ENCODE measurements around the gene KCNQ1. TPM values are rescaled to one million over a fixed set of nuclear protein-coding genes. Genes with fewer than 3 reads are reported as not detected.

KCNQ1 gene
- total RNA-seq, 1 experiment from 2014 or later, result 9.2 TPM

DNA sequence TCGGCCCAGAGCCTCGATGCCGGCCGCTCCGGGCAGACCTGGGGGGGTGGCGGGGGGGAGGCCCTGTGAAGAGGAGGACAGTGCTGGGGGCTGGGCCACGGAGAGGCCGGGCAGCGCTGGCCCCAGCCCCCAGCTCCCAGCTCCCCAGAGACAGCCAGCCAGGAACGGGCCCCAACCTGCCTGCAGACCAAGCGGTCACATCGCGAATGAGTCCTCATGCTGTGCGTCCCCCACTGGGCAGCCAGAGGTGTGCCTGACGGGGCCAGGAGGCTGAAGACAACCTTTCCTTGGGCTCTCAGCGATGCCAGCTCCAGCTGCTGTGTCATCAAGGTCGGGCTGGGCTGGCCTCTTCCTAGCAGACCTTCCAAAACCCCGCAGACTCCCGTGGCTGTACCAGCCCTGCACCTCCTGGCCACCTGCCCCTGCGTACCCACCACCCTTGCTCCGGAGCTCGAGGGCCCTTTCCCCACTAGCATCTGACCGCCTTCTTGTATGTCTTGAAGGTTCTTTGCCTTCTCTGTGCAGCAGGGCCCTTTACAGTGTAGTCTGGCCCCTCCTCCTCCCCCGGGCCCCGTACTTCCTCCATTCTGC lies 352.4 kb downstream of the KCNQ1 start:
- intact Hi-C loops (cut with micrococcal nuclease; ENCODE audit: unreplicated experiment), result no loop called here

DNA sequence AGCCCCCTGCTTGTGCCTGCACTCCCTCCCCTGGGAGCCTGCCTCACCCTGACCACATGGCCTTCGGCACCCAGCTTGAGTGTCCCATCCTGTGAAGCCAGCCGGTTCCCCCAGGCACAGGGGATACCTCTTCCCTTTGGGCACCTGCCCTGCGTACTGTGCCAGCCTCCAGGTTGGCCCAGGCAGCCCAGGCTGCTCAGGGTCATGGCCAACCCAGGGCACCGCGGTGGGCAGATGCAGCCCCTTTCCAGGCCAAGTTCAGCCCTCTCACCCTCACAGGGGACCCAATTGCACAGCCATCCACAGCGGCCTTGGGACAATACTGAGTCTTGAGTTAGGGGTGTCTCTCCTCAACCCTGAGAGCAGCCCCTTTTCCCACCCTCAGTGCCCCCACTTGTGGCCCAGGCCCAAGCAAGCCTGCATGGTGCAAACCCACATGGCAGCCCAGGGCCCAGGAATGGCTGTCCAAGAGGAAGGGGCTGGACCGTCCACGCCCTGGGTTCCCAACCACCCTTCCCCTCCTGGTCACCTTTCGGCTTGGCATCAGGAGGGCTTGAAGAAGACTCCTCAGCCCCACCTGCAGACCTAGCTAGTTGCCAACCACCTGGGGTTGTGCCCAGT lies 353.0 kb downstream of the KCNQ1 start:
- CTCF ChIA-PET, result no interaction called here
- H3K9me3 Mint-ChIP-seq (ENCODE audit: low read depth, unreplicated experiment), result peaks cover 6% of the 10 kb centered on the region
- no peak overlapping the region for H3K27ac Mint-ChIP-seq (ENCODE audit: unreplicated experiment)
- intact Hi-C loops (cut with micrococcal nuclease; ENCODE audit: unreplicated experiment), result no loop called here
- TF ChIP-seq, protein P1, sequence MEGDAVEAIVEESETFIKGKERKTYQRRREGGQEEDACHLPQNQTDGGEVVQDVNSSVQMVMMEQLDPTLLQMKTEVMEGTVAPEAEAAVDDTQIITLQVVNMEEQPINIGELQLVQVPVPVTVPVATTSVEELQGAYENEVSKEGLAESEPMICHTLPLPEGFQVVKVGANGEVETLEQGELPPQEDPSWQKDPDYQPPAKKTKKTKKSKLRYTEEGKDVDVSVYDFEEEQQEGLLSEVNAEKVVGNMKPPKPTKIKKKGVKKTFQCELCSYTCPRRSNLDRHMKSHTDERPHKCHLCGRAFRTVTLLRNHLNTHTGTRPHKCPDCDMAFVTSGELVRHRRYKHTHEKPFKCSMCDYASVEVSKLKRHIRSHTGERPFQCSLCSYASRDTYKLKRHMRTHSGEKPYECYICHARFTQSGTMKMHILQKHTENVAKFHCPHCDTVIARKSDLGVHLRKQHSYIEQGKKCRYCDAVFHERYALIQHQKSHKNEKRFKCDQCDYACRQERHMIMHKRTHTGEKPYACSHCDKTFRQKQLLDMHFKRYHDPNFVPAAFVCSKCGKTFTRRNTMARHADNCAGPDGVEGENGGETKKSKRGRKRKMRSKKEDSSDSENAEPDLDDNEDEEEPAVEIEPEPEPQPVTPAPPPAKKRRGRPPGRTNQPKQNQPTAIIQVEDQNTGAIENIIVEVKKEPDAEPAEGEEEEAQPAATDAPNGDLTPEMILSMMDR (IDR thresholded peaks at IDR 0.05; ENCODE audit: unreplicated experiment), result no peak
- no TSS peak for BruUV-seq (replicated peaks)
- H3K4me3 Mint-ChIP-seq (ENCODE audit: low read depth, unreplicated experiment), result no peak overlapping the region
- H3K27me3 Mint-ChIP-seq (ENCODE audit: unreplicated experiment), result peaks cover 43% of the 10 kb centered on the region
- H3K4me1 Mint-ChIP-seq (ENCODE audit: low read depth, unreplicated experiment), result no peaks in the 10 kb centered on the region
- DNase-seq, result no peak
- H3K36me3 Mint-ChIP-seq (ENCODE audit: insufficient read depth, unreplicated experiment), result no peaks in the 10 kb centered on the region

More for the DNA sequence above, 352.4 kb downstream of the KCNQ1 start:
- BruUV-seq (replicated peaks), result no TSS peak
- Mint-ChIP-seq H3K9me3 (ENCODE audit: low read depth, unreplicated experiment) (peaks cover 6% of the 10 kb centered on the region), H3K36me3 (ENCODE audit: insufficient read depth, unreplicated experiment) (no peaks in the 10 kb centered on the region), H3K27ac (ENCODE audit: unreplicated experiment) (no peak overlapping the region), H3K4me1 (ENCODE audit: low read depth, unreplicated experiment) (no peaks in the 10 kb centered on the region), H3K27me3 (ENCODE audit: unreplicated experiment) (peaks cover 50% of the 10 kb centered on the region), H3K4me3 (ENCODE audit: low read depth, unreplicated experiment) (no peak overlapping the region)
- no peak for DNase-seq
- CTCF ChIA-PET, result no interaction called here
- TF ChIP-seq, protein P1 (IDR thresholded peaks at IDR 0.05; ENCODE audit: unreplicated experiment), result no peak

DNA sequence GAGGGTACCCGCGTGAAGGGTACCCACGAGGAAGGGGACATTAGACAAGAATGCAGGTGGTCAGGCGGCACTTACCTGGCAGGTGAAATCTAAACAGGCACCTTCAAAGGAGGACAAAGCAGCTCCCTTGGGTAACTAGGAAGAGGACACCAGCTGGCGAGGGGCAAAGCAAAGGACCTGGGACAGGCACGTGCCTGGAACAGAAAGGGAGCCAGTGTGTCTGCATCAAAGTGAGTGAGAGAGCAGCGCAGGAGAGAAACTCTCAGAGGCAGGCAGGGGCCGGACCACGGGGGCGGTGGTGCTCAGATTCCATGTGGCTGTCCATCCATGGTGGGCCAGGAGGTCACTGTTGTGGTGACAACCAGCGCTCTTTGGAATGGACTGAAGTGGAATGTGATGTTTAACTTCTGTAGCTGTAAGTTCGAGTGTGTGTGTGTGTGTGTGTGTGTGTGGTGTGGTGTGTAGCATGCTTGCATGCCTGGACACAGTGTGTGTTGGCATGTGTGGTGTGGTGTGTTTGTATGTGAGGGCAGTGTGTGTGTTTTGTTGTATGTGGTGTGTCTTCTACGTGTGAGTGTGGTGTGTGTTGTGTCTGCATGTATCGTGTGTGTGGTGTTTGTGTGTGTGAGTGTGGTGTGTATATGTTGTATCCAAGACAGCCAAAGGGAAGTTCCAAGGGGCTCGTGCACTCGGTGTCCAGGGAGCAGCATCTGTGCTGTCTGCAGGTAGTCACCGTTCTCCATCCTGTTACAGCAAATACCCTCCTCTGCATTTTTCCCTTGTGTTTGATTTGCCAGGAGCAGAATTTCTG lies 354.3 kb downstream of the KCNQ1 start:
- Mint-ChIP-seq H3K9me3 (ENCODE audit: low read depth, unreplicated experiment) (peaks cover 6% of the 10 kb centered on the region), H3K36me3 (ENCODE audit: insufficient read depth, unreplicated experiment) (no peaks in the 10 kb centered on the region), H3K27me3 (ENCODE audit: unreplicated experiment) (peaks cover 32% of the 10 kb centered on the region), H3K4me1 (ENCODE audit: low read depth, unreplicated experiment) (no peaks in the 10 kb centered on the region), H3K4me3 (ENCODE audit: low read depth, unreplicated experiment) (no peak overlapping the region), H3K27ac (ENCODE audit: unreplicated experiment) (no peak overlapping the region)
- TF ChIP-seq, protein P1 (IDR thresholded peaks at IDR 0.05; ENCODE audit: unreplicated experiment), result no peak
- no peak for DNase-seq
- no TSS peak for BruUV-seq (replicated peaks)
- CTCF ChIA-PET, result interaction anchor here (0.6 kb wide), 1 partner anchor 96 kb away, joined by 3 read pairs; no protein-coding TSS in a partner anchor
- intact Hi-C loops (cut with micrococcal nuclease; ENCODE audit: unreplicated experiment), result no loop called here

DNA sequence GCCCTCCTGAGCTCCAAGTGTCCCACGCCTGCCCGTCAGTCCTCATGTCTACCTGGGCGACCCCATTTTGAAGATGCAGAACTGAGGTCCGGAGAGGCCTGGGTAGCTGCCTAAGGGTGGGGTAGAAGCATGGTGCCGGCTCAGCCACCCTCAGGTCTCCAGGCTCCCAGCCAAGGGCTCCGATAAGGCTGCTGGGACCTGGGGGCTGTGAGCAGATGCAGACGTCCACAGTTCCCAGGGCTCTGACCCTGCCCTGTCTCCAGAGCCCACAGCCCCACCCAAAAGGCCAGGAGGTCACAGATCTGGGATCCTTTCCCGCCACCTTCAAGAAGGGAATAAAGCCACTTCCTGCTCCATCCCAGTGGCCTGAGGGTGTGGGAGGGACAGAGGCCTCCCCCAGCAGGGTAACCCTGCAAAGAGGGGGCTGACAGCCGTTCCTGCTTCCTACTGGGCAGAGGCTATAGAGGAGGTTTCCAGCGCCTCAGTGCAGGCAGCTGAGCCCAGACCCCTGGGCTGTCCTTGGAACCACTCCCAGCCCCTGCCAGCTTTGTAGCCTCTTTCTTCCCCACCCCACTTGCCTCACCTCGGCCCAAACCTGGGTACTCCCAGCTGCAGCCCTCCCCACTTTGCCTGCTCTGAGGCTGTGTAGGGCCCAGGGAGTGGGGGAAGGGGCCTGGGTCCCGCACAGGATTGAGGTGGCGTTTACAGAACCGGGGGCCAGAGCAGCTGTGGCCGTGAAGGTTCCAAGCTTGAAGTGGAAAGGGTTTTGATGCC lies 355.3 kb downstream of the KCNQ1 start:
- H3K27me3 Mint-ChIP-seq (ENCODE audit: unreplicated experiment), result peaks cover 33% of the 10 kb centered on the region
- no peaks in the 10 kb centered on the region for H3K4me1 Mint-ChIP-seq (ENCODE audit: low read depth, unreplicated experiment)
- no peak for DNase-seq
- CTCF ChIA-PET, result no interaction called here
- H3K27ac Mint-ChIP-seq (ENCODE audit: unreplicated experiment), result no peak overlapping the region
- no TSS peak for BruUV-seq (replicated peaks)
- H3K36me3 Mint-ChIP-seq (ENCODE audit: insufficient read depth, unreplicated experiment), result no peaks in the 10 kb centered on the region
- peaks cover 6% of the 10 kb centered on the region for H3K9me3 Mint-ChIP-seq (ENCODE audit: low read depth, unreplicated experiment)
- intact Hi-C loops (cut with micrococcal nuclease; ENCODE audit: unreplicated experiment), result no loop called here
- TF ChIP-seq, protein P1 (IDR thresholded peaks at IDR 0.05; ENCODE audit: unreplicated experiment), result no peak
- no peak overlapping the region for H3K4me3 Mint-ChIP-seq (ENCODE audit: low read depth, unreplicated experiment)

Data from Calu3 (cell line).